IPS DF 4.7 (cell line): ENCODE data around the gene NHLRC2.

Experiments used
- DNase-seq: peaks from one replicate; pipeline ENCODE4 v3.0.0-alpha.2; 2013; ENCODE audit warnings: low spot score; ENCODE audit errors: extremely low read depth

Gene NHLRC2

DNA sequence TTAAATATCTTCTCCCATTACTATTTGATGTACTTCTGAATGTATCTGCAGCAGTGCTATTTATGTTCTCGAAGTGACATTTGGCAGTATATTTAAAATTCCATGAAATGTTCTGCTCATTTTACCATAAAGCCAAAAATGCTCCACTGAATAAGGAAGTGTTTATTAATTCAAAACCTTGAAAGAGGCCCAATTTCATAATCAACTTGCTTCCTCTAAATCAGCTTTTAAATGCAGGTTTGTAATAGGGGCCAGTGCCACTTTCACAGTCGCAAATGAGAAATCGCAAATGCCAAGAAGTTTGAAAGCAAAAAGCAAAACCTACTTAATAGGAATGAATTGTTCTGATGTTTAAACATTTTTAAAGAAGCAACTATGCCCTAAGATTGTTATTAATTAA is 11.4 kb downstream of the NHLRC2 start:
- no peak for DNase-seq

DNA sequence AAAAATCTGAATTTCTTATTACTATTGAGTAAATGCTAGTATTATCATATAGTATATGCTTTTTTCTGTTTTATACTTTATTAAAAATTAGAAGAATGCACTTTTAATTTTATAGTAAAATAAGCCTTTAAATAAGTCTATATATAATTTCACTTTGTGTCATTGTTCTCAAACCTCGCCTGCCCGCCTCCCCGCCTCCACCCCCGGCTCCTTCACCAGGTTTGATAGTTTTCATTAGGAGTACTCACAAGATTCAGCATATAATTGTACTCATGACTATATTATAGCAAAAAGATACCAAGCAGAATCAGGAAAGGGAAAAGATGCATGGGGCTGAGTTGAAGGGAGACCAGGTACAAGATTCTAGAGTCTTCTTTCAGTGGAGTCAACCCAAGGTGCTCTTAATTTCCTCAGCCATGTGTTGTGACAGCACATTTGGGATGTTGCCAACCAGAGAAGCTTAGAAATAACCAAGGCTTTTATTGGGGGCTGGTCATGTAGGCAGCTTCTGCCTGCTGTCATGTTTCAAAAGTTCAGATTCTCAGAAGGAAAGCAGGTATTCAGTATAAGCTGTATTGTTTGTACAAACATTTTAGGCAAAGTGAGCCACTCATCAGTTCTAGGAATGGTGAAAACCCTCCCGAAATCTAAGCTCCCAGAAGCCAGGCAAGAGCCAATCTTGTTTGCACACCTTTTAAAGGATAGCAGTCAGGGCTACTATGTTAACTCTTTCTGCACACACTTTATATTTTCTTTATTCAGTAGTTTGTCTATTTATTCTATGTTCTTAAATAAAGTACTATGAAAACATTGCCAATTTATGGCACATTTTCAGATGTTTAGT is 12.3 kb downstream of the NHLRC2 start:
- DNase-seq = no peak

DNA sequence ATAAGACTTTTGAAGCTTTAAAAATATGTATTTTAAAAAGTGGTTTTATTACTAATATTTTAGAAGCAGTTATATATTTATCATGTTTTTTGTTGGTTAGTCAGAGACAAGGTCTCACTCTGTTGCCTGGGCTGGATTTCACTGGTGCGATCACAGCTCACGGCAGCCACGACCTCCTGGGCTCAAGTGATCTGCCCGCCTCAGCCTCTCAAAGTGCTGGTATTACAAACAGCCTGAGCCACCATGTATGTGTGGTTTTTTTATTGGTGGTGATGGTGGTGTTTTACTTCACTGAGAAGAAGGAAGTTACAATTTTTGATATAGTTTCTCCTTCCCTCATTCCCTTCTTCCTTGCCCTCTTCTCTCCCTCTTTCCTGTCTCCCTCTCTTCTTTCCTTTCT is 13.4 kb downstream of the NHLRC2 start:
- DNase-seq = no peak

DNA sequence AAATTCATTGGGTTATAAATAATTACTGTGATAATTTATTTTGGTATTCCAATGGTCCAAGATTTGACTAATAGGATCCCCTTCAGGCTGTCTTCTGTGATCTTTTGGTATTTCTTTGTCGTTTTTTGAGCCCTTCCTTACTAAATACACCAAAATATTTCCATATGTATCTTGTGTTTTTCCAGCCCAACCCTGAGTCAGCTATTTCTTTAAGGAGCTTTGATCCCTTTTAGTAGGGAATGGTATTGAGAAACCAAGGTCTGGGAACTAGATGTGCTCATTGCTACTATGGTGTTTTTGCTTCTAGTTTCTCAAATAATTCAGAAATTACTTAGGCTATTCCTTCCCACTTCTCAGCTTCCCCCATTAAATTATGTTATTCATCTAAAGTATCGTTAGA is 15.3 kb downstream of the NHLRC2 start:
- DNase-seq = no peak

DNA sequence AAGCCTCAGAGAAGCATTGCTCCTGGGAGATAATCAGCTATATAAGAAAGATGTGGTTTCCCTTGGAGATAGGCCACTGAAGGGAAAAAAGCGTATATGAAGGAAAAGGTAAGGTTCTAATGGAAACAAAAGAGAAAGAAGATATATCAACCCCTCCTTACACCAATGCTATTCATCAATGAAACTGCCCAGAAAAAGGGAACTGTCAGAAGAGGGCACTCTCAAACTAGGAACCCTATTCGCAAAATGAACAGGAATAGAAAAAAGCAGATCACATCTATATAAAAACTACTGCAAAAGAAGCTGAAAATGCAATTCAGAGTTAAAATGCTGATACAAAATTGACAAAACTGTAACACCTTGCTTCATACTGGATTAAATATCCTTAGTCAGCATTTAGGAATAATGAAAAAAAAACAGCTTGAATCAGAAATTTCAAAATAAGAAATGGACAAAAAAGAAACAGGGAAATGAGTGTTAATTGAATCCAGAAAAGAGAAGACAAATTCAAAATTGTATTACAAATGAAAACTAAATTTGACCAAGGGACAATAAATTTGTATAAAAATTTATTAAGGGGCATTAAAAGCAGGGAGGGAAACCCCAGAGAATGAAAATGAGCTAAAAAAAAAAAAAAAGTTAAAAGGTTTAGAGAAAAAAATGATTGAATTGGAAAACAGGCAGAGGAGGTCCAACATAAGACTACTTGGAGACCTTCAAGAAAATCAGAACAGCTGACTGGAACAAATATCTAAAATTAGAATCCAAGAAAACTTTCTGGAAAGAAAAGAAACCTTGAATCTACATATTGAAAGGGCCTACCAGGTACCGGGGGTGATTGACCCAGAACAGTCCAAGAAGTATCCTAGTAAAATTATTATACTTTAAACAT is 17.9 kb downstream of the NHLRC2 start:
- no peak for DNase-seq

DNA sequence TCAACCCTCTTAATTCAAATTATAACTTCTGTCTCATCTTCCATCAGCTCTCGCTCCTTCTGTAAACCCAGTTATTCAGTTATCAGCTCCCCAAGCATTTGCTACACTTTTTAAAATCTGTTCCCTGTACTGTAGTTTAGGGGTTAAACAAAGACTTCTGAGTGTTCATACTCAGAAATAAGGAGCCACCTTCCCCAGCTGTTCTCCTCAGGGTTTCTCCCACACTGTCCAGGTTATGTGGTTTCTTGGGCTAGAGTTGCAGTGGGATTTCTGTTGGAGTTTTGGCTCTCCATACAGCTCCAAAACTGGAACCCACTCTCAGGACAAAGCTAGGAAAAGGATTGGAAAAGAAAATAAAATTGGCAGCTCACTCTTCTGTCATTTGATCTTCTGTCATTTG is 20.8 kb downstream of the NHLRC2 start:
- no peak for DNase-seq

DNA sequence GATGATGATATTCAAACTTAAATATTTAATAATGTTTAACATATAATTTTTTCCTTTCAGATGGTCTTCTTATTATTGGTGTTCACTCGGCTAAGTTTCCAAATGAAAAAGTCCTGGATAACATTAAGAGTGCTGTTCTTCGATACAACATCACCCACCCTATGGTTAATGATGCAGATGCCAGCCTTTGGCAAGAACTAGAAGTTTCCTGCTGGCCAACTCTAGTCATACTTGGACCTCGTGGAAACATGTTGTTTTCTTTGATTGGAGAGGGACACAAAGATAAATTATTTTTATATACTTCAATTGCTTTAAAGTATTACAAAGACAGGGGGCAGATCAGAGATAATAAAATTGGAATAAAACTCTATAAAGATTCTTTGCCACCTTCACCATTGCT is 22.0 kb downstream of the NHLRC2 start:
- no peak for DNase-seq

DNA sequence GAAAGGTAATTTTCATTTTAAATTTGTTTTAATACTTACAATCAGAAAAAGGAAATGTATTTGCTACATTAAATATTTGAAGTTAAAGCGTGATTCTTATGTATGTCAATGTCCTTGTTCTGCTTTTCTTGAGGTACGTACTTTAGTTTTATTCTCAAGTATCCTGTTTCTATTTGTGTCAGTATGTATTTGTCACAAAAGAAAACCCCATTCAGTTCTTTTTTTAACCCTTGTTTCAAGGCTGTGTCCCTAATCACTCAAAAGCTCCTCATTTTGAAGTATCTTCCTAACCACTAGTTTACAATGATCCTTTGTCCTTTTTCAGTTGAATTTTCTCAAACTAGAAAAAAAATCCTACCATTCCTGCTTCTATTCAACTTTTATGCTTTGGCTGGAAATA is 25.2 kb downstream of the NHLRC2 start:
- DNase-seq = no peak

DNA sequence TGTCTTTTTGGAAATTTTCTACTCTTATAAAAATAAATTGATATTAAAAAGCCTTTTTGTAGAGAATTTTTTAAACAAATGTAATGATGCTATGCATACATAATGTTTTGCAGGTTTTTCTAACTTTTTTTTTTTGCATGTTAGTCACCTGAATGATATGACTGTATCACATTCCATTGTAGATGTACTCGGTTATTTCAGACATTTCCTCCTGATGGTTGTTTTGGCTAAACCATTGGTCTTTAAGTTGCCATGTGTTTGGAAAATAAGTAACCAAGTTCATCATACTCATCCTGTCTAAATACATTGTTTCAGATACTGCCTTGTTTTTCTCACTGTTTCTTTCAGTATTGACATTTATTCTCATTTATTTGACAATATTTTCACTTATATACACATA is 25.8 kb downstream of the NHLRC2 start:
- DNase-seq = no peak

DNA sequence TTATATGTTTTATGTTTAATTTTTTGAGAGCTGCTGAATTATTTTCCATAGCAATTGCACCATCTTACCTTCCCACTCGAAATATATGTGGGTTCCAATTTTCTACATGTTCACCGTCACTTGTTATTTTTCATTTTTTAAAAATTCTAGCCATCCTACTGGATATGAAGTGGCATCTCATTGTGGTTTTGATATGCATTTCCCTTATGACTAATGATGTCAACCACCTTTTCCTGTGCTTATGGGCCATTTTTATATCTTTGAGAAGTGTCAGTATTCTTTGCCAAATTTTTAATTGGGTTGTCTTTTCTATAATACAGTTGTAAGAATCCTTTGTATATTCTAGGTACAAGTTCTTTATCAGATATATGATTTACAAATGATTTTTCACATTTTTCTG is 27.8 kb downstream of the NHLRC2 start:
- no peak for DNase-seq

DNA sequence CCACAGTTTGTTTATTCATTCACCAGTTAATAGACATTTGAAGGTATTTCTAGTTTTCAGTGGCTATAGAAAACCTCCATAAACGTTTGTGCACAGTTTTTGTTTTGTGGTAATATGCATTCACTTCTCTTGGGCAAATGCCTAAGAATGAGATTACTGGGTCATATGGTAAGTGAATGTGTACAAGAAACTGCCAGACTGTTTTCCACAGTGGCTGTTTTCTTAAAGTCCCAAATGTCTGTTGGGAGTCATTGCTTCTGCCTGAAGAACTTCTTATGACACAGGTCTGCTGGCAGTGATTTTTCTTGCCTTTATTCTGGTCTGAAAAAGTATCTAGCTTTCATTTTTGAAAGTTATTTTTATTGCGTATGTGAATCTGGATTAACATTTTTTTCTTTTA is 35.5 kb downstream of the NHLRC2 start:
- no peak for DNase-seq

DNA sequence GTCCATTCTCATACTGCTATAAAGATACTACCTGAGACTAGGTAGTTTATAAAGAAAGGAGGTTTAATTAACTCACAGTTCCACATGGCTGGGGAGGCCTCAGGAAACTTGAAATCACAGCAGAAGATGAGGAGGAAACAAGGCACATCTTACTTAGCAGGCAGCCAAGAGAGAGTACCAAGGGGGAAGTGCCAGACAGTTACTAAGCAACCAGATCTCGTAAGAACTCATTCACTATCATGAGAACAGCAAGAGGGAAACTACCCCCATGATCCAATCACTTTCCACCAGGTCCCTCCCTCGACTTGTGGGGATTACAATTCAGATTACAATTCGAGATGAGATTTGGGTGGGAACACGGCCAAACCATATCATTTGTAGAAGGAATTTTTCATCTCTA is 36.3 kb downstream of the NHLRC2 start:
- DNase-seq = no peak

DNA sequence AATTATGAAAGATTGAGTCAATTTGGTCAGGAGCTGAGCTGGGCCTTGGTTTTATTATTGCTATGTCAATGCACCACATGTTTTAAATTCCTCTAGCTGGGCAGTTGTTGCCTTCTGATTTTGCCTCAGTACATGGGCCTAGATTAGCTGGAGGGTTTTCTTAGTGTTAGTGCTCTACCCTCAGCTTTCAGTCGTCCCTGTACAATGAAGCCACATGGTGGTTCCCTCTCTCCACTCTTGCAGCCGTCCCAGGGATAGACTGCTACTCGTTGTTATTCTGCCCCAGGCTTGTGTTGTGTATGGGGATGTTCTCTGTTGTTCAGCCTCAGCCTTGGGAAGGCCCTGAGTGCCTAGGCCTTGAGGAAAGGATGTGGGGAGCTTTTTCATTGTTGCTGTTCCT is 37.0 kb downstream of the NHLRC2 start:
- DNase-seq = no peak

DNA sequence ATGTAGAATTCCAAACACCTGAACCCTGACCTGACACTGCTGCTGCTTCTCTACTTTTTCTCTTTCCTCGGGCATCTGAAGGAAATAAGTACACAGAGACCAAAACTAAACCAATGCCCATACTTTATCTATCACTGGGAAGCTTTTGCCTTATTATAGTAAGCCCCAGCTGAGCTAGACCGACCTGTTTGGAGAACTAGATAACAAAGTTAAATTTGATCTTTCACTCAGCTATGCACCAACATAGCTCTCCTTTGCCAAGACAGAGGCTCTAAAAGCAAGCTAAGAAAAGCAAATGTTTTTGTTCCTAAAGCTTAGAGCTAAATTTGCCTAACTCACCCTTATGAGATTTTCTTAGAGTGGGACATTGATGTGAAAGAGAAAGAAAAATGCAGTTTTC is 39.1 kb downstream of the NHLRC2 start:
- no peak for DNase-seq

DNA sequence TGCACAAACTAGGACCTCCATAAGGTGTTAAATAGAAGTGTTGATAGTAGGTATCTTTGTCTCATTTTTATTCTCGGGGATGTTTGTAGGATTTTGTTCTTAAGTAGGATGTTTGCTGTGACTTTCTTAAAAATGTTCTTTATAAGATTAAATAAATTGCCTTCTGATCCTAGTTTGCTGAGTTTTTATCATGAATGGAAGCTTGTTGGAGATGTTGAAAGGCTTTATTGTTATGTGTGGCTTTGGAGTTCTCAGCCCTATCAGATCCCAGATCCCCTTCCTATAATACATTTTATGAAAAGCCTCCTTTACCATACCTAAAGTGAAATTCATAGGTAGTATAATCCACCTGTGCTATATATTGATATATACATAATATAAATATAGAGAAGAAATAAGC is 40.1 kb downstream of the NHLRC2 start:
- no peak for DNase-seq

DNA sequence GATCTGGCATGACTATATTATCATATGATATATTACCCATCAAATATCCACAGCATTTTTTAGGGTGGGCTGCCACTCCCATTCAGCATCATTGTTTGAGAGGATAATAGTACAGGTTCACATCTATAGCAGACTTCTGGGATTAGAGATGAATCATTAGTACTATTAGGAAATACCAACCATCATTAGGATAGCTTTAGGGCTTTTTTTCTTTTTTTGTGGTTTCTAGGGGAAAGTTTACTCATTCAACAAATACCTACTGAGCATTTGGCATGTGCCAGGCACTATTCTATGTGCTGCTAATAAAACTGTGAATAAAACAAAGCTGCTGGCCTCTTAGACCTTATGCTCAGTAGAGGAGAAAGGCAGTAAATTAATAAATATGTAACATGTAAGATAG is 40.6 kb downstream of the NHLRC2 start:
- no peak for DNase-seq

DNA sequence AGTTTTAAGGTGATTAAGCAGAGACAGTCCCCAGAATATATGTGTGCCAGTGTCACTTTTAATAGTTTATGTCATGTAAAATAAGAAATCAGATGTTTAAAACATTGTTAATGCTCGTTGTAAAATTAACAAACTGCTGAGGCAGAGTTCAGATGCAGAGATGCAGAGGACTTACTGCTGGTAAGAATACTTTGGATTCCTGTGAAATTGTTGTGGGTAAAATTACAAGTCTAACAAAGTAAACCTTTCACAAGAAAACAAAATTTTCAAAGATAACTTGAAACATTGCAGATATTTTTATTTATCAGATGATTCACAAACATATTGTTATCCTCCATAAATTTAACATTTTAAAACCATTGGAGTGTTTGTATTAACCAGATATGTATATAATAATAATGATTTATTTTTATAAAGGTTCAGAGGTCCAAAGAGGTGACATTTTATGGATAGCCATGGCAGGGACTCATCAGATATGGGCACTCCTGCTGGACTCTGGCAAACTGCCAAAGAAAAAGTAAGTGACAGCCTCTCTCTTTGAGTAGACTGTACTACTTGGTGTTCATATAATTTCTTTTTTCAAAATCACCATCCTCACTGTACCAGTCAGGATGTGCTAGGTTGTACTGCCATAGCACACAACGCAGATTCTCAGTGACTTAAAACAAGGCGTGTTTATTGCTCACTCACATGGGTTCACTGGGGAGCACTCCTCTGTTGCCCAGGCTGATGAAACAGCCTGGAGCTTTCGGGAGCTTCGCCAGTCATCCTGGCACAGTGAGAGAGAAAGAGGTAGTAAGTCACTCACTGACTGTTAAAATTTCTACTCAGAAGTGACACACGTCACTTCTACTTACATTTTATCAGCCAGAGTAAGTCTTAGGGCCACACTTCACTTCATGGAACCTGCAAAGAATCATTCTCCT is 43.5 kb downstream of the NHLRC2 start:
- no peak for DNase-seq

DNA sequence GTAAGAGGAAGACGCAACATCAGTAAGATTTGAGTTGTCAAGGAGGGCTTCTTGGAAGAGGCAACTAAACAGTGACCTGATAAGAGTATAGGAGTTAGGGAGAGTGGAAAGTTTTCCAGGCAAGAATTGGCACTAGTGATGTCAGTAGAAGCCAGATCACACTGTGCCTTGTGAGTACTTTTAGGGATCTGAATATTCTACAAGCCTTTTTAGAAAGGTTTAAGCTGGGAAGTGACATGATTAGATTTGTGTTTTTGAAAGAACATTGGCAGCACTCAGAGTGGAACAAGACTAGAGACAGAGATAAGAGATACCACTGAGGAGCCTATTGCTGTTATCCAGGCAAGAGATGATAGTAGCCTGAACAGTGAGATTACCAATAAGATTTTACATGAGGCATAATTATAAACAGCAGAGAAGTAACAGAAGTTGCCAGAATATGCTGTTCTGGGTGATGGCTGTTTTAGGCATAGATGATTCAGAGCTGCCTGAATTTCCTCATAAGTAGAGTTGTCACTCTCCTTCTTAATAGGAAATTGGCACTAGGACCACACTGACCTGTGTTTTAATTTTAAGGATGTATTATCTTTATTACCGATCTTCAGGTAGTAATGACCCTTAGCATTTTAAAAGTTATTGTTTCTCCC is 45.6 kb downstream of the NHLRC2 start:
- no peak for DNase-seq

DNA sequence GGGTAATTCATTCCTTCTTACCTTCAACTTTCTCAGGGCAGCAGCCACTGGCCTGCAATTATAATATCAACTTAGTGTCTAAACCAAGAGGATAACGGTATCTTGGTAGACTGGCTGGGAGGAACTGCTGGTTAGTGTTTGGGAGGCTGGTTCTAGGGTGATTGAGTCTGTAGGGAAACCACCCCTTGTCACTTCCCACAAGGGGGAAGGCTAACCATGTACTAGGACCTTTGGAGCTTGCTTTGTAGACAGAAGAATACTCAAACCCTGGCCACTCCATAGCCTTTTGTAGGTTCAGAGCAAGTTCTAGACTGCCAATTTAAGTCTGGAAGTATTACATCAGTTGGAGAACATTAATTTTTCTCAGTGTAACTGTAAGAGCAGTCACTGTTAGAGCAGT is 51.3 kb downstream of the NHLRC2 start:
- DNase-seq = no peak

DNA sequence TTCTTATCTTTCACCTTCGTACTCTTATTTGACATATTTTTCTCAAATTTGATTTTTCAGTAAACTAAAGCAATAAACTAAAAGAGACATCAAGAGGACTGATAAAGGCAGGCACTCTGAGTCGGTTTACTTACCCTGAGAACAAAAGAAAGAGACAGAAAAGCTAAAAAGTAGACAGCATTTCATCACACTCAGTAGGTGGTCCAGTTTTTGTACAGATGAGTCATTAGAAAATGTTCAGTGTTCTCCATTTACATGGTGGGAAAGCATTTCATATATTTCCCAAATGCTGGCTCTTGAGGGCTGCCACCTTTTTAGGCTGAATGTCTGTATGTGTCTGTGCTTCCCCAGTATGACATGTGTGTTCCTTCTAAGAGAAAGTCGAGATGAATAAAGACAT is 52.7 kb downstream of the NHLRC2 start:
- no peak for DNase-seq

DNA sequence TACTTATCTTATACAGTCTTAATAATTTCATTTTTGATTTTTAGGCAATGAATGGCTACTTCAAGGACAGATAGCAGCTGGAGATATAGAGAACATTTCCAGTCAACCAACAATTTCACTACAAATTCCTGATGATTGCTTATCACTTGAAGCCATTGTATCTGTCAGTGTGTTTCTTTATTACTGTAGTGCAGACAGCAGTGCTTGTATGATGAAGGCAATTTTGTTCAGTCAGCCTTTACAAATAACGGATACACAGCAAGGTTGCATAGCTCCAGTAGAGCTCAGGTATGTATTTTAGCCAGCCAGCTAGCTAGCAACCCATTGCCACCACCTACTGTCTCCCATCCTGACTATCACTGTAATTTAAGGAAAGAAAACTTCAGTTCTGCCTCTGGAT is 53.8 kb downstream of the NHLRC2 start:
- no peak for DNase-seq
